GM18526 (cell line): ENCODE measurements around the gene MYO7A.

Source experiments
- POLR2A ChIP-seq: IDR thresholded peaks from 3 replicates; pipeline ENCODE4 v1.6.1; 2011; ENCODE audit not compliant: insufficient read length; ENCODE audit errors: extremely low read depth

The MYO7A gene

DNA sequence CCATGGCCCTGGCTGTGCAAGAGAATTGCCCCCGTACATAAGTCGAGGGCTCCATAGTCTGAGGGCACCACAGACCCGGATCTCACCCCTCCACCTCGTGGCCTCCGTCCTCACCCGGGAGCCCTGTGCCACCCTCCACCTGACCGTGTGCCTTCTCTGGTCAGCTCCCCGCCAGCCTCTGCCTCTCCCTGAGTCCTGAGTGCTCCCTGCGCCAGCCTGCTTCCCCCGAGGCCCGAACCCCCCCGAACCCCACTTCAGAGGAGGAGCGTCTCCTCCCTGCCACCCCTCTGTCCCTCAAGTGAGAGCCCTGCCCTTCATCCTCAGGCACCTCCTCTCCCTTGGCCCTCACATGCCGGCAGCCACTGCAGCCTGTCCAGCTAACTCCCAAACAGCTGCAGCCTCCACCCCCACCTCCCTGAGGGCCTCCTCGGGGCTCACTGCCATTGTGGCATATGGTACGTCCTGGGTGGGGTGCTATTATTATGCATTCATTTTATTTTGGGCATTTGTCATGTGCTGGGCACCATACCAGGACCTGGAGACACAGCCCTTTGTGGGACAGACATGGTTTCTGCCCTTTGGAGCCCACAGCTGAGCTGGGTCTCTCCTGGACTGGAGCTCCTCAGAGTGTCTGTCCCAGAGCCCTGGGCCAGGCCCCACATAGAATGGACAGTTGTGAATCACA is 67.2 kb downstream of the MYO7A start:
- TF ChIP-seq POLR2A: no peak

DNA sequence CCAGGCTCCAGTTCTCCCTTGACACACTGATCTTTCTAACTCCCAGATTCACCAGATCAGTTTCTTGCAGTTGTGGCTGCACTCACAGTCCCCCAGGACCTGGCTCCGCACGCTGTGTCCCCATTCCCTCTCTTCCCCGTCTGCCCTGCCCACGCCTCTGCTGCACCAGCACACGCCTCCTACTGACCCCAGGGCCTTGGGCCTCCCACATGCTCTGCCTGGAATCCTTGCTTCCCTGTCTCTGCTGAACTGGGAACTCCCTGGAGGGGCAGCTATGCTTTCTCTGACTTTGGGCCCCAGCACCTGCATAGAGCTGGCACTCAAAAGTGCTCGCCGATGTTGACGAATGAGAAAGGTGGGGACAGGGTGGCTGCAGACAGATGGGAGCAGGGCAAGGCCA is 68.9 kb downstream of the MYO7A start:
- no peak for TF ChIP-seq POLR2A

DNA sequence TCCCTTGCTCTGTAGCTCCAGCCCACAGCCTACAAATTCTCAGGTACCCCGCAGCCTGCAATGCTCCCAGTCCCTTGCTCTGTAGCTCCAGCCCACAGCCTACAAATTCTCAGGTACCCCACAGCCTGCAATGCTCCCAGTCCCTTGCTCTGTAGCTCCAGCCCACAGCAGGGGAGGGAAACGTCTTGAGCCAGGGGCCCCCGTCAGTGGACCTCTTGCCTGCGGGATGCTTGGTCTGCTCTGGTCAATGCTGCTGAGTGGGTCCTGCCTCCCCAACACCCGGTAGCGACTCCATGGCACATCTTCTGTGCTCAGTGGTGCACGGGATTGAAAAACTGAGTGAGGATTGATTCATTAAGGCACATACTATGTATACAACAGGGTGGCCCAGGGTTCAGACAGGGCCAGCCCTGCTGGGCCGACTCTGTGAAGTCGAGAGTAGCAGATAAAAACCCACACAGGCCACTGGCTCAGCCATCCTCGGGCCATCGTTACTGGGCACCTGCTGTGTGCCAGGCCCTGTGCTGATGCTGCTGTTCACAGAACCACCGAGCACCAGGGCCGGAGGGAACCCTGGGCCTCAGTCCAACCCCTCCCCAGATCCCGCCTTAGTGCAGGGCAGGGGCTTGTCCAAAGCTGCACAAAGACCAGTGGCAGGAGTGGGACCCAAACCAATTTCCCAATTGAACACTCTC is 69.7 kb downstream of the MYO7A start:
- no peak for TF ChIP-seq POLR2A

DNA sequence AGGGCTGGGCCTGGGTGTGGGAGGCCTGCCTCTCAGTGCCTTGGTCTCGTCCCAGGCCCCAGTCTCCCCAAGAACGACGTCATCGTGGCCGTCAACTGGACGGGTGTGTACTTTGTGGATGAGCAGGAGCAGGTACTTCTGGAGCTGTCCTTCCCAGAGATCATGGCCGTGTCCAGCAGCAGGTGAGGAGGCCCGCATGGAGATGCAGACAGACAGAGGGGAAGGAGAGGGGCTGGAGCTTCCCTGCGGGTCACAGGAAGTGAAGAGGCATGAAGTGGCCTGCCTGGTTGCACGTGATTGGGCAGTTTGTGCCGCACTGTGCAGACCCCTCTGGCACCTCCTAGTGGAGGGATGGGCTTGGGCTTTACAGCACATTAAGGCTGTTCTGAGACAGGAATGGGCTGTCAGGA is 70.4 kb downstream of the MYO7A start:
- TF ChIP-seq POLR2A: no peak

DNA sequence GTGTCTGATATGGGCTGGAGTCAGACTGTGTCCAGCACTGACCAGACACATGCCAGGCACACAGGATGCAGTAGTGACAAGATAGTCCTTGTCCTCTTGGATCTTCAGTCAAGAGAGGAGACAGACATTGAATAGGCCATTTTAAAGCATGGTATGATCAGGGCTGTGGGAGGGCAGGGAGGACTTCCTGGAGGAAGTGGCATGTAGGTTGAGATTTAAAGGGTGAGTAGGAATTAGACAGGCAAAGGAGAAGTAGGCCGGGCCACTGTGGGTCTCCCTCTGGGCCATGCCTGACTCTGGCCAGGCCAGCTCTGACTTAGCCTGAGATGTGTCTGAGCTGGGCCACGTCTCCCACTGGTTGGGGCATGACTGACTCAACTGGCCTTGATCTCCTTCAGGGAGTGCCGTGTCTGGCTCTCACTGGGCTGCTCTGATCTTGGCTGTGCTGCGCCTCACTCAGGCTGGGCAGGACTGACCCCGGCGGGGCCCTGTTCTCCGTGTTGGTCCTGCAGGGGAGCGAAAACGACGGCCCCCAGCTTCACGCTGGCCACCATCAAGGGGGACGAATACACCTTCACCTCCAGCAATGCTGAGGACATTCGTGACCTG is 71.2 kb downstream of the MYO7A start:
- TF ChIP-seq POLR2A: no peak

DNA sequence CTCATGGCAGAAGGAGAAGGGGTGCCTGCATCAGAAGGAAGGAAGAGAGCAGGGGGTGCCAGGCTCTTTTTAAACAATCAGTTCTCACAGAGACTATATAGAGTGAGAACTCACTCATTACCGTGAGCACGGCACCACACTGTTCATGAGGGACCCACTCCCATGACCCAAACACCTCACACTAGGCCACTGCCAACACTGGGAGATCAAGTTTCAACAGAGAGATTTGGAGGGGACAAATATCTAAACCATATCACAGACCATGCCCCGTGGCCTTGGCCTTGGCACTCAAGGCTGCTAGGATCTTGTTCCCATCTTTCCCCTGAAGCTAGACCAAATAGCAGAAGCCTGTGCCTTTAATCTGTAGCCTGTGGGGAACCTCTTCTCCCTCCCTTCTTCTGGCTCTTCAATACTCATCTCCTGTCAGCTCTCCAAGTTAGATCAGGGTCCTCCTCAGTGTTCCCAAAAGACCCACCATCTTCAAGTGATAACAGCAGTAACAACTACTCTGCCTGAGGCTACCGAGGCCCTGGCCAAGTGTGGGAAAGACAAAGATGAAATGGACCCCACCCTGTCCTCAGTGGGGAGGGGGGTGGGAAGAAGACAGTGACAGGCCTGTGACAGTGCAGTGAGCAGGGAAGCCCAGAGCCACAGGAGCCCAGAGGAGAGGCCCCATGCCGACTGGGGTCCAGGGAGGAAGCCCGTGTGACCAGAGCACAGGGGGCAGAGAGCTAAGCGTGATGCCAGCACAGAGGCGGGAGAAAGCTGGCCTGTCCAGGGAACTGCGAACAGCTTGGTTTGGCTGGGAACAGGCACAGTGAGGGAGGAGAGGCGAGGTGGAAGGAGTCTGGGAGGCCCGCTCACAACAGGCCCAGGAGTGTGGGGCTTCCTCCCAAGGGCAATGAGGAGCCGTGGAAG is 72.6 kb downstream of the MYO7A start:
- TF ChIP-seq POLR2A: no peak

DNA sequence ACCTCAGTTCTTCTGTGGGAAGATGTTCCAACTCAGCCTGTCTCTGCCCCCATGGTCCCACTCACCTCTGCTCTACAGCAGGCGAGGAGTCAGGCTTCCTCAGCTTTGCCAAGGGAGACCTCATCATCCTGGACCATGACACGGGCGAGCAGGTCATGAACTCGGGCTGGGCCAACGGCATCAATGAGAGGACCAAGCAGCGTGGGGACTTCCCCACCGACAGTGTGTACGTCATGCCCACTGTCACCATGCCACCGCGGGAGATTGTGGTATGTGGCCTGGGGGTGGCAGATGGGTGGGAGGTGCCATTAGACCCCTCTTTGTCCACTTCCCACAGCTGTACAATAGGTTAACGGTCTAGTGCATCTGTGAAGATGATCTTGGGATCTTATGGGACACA is 73.3 kb downstream of the MYO7A start:
- TF ChIP-seq POLR2A: no peak

DNA sequence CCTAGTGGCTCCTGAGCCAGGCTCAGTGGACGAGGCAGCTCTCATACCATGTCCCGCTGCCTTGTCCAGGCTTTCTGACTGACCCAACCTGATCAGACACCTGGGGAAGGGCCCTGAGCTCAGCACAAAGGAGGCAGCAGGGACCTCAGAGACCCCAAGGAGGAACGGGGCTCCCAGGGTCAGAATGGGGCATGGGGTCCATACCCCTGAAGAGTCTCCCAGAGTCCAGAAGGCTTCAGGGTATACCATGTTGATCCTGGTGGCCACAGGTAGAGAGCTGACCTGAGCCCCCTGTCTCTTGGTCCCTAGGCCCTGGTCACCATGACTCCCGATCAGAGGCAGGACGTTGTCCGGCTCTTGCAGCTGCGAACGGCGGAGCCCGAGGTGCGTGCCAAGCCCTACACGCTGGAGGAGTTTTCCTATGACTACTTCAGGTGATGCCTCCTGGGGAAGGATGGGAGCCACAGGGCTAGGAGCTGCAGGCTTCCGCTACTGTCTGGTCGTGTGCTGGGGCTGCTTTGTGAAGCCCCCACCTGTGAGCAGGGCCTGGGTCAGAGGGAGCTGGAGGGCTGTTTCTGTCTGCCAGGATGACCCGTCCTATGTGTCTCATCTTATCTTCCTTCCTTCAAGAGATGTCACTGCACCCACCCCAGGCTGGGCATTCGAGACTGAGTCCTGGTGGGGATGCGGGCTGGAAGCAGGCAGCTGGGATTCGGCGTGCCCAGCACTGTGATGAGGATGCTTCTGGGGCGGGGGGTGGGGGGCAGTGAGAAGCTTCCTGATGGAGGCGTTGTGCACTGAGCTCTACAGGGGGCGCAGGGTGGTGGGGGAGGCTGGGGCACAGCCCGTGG is 74.2 kb downstream of the MYO7A start:
- TF ChIP-seq POLR2A: no peak

DNA sequence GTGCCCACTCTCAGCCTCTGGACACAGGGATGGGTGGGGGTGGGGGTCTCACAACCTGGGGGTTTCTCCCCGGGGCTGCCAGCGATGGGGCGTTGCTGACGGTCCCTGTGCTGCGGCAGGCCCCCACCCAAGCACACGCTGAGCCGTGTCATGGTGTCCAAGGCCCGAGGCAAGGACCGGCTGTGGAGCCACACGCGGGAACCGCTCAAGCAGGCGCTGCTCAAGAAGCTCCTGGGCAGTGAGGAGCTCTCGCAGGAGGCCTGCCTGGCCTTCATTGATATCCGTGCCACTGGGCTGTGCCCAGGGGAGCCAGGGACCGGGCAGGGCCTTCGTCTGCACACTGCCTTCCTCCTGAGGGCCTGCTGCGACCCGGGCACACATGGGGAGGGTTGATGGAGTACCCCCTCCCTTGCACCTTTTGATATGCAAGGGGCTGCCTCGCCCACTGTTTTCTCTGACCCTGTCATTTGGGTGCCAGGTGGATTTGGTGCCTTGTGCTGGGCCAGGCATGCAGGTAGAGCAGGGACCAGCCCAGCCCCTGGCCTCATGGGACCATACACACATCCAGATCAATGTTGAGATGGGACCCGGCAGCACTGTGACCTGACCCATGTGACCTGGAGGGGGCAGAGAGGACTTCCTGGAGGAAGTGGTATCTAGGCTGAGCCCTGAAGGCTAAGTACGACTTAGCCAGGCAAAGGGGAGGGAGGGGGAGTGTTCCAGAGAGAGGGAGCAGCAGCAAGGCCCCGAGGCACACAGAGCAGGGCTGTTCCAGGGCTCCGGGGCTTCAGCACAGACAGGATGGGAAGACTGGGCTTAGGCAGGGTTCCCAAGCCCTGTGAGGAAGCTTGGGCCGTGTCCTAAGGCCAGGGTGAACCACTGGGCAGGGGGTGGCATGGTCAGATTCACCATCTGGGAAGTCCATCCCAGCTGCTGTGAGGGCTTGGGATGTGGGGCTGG is 75.2 kb downstream of the MYO7A start:
- no peak for TF ChIP-seq POLR2A

DNA sequence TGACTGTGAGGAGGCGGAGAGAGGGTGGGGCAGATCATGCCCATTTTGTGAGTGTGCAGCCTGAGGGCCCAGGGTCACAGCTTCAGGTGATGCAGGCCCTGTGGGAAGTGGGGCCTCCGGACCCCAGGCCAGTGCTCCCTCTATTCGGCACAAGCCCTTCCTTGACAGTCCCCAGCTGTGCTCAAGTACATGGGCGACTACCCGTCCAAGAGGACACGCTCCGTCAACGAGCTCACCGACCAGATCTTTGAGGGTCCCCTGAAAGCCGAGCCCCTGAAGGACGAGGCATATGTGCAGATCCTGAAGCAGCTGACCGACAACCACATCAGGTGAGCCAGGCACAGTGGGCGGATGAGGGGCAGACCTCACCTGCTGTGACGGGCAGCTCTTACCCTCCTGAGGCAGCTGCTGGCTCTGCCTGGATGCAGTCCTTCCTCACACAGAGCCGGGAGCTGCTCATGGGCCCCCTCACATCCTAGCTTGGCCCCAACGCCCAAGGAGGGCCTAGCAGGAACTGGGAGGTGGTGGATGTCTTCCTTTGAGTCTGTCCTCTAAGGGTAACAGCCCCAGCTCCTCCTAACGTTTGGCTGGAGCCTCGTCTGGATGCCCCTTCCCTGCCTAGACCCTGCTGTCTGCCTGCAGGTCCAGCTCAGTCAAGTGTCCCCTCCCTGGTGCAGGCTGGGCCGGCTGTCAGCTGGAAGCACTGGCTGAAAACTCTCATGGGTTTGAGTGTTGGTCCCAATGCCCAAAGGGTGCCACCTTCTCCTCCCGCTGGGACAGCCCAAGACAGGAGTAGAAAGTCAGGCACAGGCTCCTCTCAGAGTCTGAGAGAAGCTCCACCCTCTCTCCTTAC is 76.1 kb downstream of the MYO7A start:
- TF ChIP-seq POLR2A: no peak

DNA sequence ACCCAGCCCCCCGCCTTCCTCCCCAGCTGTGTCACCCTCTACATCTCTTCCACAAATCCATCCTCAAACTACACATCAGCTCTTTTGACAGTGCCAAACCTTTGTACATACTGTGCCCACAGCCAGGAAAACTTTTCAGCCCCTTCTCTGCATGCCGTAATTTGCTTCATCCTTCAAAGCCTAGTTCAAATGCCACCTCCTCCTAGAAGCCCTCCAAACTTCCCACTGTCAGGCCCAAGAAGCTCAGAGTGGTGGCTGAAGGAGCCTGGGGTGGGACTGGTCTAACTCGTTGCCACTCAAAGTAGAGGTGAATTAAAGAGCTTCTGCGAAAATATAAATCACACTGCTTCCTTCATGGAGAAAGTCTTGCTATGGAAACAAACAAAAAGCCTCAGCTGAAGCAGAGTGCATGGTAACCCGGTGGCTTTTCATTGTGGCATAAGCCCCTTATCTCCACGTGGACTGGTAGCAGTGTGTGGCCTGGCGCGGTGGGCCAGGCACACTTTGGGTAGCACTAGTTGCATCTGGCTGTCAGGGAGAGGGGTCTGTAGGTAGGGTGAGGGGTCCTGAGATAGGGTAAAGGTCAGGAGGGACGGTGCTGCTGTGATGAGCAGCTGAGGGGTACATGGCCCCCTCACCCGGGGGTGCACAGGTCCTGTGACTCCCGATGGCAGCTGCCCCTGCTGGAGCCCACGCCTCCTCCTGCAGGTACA is 76.9 kb downstream of the MYO7A start:
- no peak for TF ChIP-seq POLR2A

DNA sequence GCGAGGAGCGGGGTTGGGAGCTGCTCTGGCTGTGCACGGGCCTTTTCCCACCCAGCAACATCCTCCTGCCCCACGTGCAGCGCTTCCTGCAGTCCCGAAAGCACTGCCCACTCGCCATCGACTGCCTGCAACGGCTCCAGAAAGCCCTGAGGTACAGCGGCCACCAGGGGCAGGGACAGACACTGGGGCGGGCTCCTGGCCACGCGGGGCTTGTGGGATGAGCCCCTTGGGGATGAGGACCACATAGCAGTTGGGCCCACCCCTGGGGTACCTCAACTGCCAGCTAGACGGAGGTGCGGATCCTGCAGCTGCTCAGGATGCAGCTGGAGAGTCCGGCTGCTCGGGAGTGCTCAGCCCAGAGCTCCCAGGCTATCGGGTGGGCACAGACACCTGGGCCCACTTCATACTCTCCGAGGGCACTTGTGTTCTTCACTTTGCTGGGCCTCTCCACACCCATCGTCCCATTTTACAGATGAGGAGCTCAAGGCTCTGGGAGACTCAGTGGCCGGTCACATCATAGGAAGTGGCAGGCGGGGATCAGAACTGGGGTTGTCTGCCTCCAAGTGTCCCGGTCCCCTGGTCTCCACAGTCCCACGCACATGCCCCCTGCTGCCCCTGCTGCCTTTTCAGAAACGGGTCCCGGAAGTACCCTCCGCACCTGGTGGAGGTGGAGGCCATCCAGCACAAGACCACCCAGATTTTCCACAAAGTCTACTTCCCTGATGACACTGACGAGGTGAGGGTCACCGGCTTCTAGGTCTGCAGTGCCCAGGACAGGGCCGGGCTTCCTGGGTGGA is 77.6 kb downstream of the MYO7A start:
- TF ChIP-seq POLR2A: no peak
